ENCODE data around the gene APOL1. TPM values are rescaled to one million over a fixed set of nuclear protein-coding genes. Genes with fewer than 3 reads are reported as not detected.

The APOL1 gene
- total and polyA plus RNA-seq, 2 of the 13 experiments (the other 11 are each of a cell fraction or from before 2014, with no cell fraction given), result 20.3 to 75.0 TPM

- no peaks in the 10 kb centered on the region for H3K4me1 ChIP-seq (ENCODE audit: insufficient read depth, low read length)
- intact Hi-C loops (cut with micrococcal nuclease; ENCODE audit: unreplicated experiment) (no loop called here), in situ Hi-C loops (cut with HindIII; ENCODE audit: extremely low pct_ligation_motif_present, low pct_unique_long_range_greater_than_20kb) (loop anchor here (5.0 to 10.0 kb wide), 2 partner anchors 54 to 91 kb away; partner anchors contain the start of gene APOL2)
- ATAC-seq (no peak; the same call in 2 of the 3 replicates), FAIRE-seq (no peak), DNase-seq (ENCODE audit: low spot score) (no peak)
- no peak overlapping the region for H3K27ac ChIP-seq (ENCODE audit: extremely low read length, insufficient read depth, low read length)
- peaks cover 54 to 79% of the 10 kb centered on the region in 2 experiments for H3K36me3 ChIP-seq (replicated peaks in 1 of 2; ENCODE audit: control insufficient read depth in 1 of 2, insufficient read depth in 2 of 2, low read length in 2 of 2)
- H3K79me2 ChIP-seq (ENCODE audit: insufficient read depth, low read length), result no peaks in the 10 kb centered on the region
- H3K9ac ChIP-seq (ENCODE audit: insufficient read depth, low read depth, low read length), result no peak overlapping the region
- ChIA-PET POLR2A (interaction anchor here (1.1 to 1.4 kb wide), 2 partner anchors 13 to 131 kb away, joined by 3 to 4 read pairs; no protein-coding TSS in a partner anchor), CTCF (ENCODE audit: low intra/inter-chr PET ratio, low total read pairs) (no interaction called here)
- H2AFZ ChIP-seq (ENCODE audit: low read length), result no peak overlapping the region
- H3K27me3 ChIP-seq (ENCODE audit: control insufficient read depth in 1 of 2, insufficient read depth in 2 of 2, low read length in 2 of 2), result no peaks in the 10 kb centered on the region
- WGBS (ENCODE audit: low lambda C conversion rate), result 96% methylated on average over 33 of the region's 33 CpGs
- H3K4me3 ChIP-seq (replicated peaks in 1 of 3; ENCODE audit: insufficient read depth in 1 of 3, low read depth in 2 of 3, low read length in 3 of 3), result no peak overlapping the region
- TF ChIP-seq AGO2 (optimal IDR thresholded peaks at IDR 0.05; ENCODE audit: low read depth, low read length), result peak; percentile 89
- no peak for TF ChIP-seq TFDP1 (CRISPR knock-in tag; IDR thresholded peaks at IDR 0.05; ENCODE audit: borderline replicate concordance)
- no peak for TF ChIP-seq TBX3 (IDR thresholded peaks at IDR 0.05; ENCODE audit: borderline replicate concordance)
- TF ChIP-seq CHD2 (IDR thresholded peaks at IDR 0.05; ENCODE audit: low read depth, low read length), result no peak
- no peak for TF ChIP-seq SP4 (CRISPR knock-in tag; IDR thresholded peaks at IDR 0.05)
- TF ChIP-seq MLX (CRISPR knock-in tag; IDR thresholded peaks at IDR 0.05), result no peak
- peak; percentile 78 for TF ChIP-seq RBM22 (optimal IDR thresholded peaks at IDR 0.05; ENCODE audit: low read length)
- no peak overlapping the region for H3K4me2 ChIP-seq (ENCODE audit: low read depth, low read length)
- no peaks in the 10 kb centered on the region for H4K20me1 ChIP-seq (ENCODE audit: insufficient read depth, low read length)
- H3K9me3 ChIP-seq (ENCODE audit: low read length), result no peaks in the 10 kb centered on the region
- TSS peak; percentile 79 for BruUV-seq (replicated peaks)
These were observed 35.9 kb downstream of the APOL1 start for GRCh38 chr22:36288571-36289405.
